HepG2 (cell line): ENCODE results near the gene CERS1. TPM values are rescaled to one million over a fixed set of nuclear protein-coding genes. Genes with fewer than 3 reads are reported as not detected.

ENCODE experiments used
- ATAC-seq: fragments of 200-7000 bp; cut with Tn5 transposase; 3 replicates; pipeline ENCODE4 v1.9.1; 2020; ENCODE audit warnings: mild to moderate bottlenecking, moderate library complexity
- BruUV-seq: library from RNA; stranded (reverse); fragments of 400-500 nt; replicated peaks from 2 replicates; lab custom pipeline; 2021; lab: Mats Ljungman, UMichigan
- CTCF ChIA-PET: fragments of 300-600 bp; formaldehyde crosslinking; extraction: SDS; loops from one replicate; lab custom pipeline; 2021; ENCODE audit warnings: low total read pairs, inconsistent platforms, low intra/inter-chr PET ratio; lab: Yijun Ruan, JAX
- POLR2A ChIA-PET: fragments of 350-600 bp; sonication (Branson Sonifier 250); formaldehyde crosslinking; loops from one replicate; lab custom pipeline; 2020; ENCODE audit warnings: antibody characterized with exemption, inconsistent platforms; lab: Yijun Ruan, JAX
- DNase-seq: peaks from one replicate; pipeline ENCODE4 v3.0.0-alpha.2; 2015; ENCODE audit warnings: low spot score
- FAIRE-seq: peaks from 3 replicates; lab custom pipeline; 2011; peaks lifted over from hg19 to GRCh38; lab: Jason Lieb, UNC
- H2AFZ ChIP-seq: one replicate; pipeline ENCODE4 v1.6.1; 2011; ENCODE audit warnings: low read length, inconsistent platforms
- H3K27ac ChIP-seq: fragments of 300-600 bp; 3 replicates; pipeline ENCODE4 v1.8.0; 2011; ENCODE audit warnings: mixed run types, mild to moderate bottlenecking, mixed read lengths, low read length, inconsistent platforms; ENCODE audit not compliant: insufficient read depth; ENCODE audit errors: extremely low read length
- H3K27me3 ChIP-seq, 2 experiments: fragments of 200-600 bp in 1 of 2; 2 replicates in 1 of 2; 3 replicates in 1 of 2; pipeline versions ENCODE4 v1.6.0 to v1.8.0; 2011; ENCODE audit warnings: low read length in 2 of 2, mild to moderate bottlenecking in 2 of 2, moderate library complexity in 2 of 2, inconsistent platforms in 1 of 2; ENCODE audit not compliant: insufficient read depth in 2 of 2, control insufficient read depth in 1 of 2
- H3K36me3 ChIP-seq, 2 experiments: fragments of 200-600 bp in 1 of 2; replicated peaks in 1 of 2; 2 replicates in 1 of 2; 3 replicates in 1 of 2; pipeline versions ENCODE4 v1.5.1 to v1.8.0; 2011; ENCODE audit warnings: low read length in 2 of 2, inconsistent platforms in 1 of 2; ENCODE audit not compliant: insufficient read depth in 2 of 2, control insufficient read depth in 1 of 2
- H3K4me1 ChIP-seq: 2 replicates; pipeline ENCODE4 v1.5.1; 2012; ENCODE audit warnings: low read length, inconsistent platforms; ENCODE audit not compliant: insufficient read depth
- H3K4me2 ChIP-seq: 2 replicates; pipeline ENCODE4 v1.6.0; 2011; ENCODE audit warnings: low read depth, low read length, inconsistent platforms
- H3K4me3 ChIP-seq, 3 experiments: fragments of 200-600 bp in 1 of 3; sonication (generic), shearing (Covaris generic) in 1 of 3; replicated peaks in 1 of 3; 2 replicates each; pipeline ENCODE4 v1.5.1; 2011 to 2016; ENCODE audit warnings: low read length in 3 of 3, inconsistent platforms in 2 of 3, low read depth in 2 of 3, mild to moderate bottlenecking in 2 of 3, control low read depth in 1 of 3, mixed read lengths in 1 of 3; ENCODE audit not compliant: insufficient read depth in 1 of 3
- H3K79me2 ChIP-seq: one replicate; pipeline ENCODE4 v1.6.1; 2011; ENCODE audit warnings: low read length, inconsistent platforms; ENCODE audit not compliant: insufficient read depth
- H3K9ac ChIP-seq: 2 replicates; pipeline ENCODE4 v1.6.0; 2011; ENCODE audit warnings: mild to moderate bottlenecking, low read depth, low read length, inconsistent platforms; ENCODE audit not compliant: insufficient read depth
- H3K9me3 ChIP-seq: 2 replicates; pipeline ENCODE4 v1.5.1; 2012; ENCODE audit warnings: mild to moderate bottlenecking, low read length
- H4K20me1 ChIP-seq: 2 replicates; pipeline ENCODE4 v1.6.0; 2011; ENCODE audit warnings: inconsistent platforms, mild to moderate bottlenecking, low read length, moderate library complexity; ENCODE audit not compliant: insufficient read depth
- CSRNP2 ChIP-seq: sonication (generic); formaldehyde crosslinking; conservative IDR thresholded peaks from 2 replicates; pipeline ENCODE4 v1.8.0; 2022; ENCODE audit warnings: low read depth, missing genetic modification reagents
- KLF12 ChIP-seq: sonication (generic); formaldehyde crosslinking; IDR thresholded peaks from 2 replicates; pipeline ENCODE4 v1.4.0; 2020; ENCODE audit warnings: missing genetic modification reagents, borderline replicate concordance
- NFE2 ChIP-seq: sonication (generic); formaldehyde crosslinking; IDR thresholded peaks from 2 replicates; pipeline ENCODE4 v1.4.0; 2020; ENCODE audit warnings: missing genetic modification reagents
- SIX4 ChIP-seq: sonication (generic); formaldehyde crosslinking; IDR thresholded peaks from 2 replicates; pipeline ENCODE4 v1.4.0; 2020; ENCODE audit warnings: missing genetic modification reagents
- SNRNP70 ChIP-seq: fragments of 200-400 bp; formaldehyde crosslinking; IDR thresholded peaks from 2 replicates; pipeline ENCODE4 v1.6.1; 2017; ENCODE audit warnings: mild to moderate bottlenecking, low read depth, low read length, moderate library complexity
- ZBTB40 ChIP-seq, 2 experiments: fragments of 450-650 bp in 1 of 2; sonication (generic) in 1 of 2; formaldehyde crosslinking in 1 of 2; IDR thresholded peaks; 2 replicates each; pipeline versions ENCODE4 v1.6.1 to v1.8.0; 2016 to 2022; ENCODE audit warnings: antibody characterized with exemption in 1 of 2, mild to moderate bottlenecking in 1 of 2, missing genetic modification reagents in 1 of 2
- ZNF280B ChIP-seq: sonication (generic); formaldehyde crosslinking; IDR thresholded peaks from 2 replicates; pipeline ENCODE4 v1.5.0; 2020; ENCODE audit warnings: missing genetic modification reagents, mild to moderate bottlenecking, borderline replicate concordance
- ZNF354B ChIP-seq: sonication (generic); formaldehyde crosslinking; IDR thresholded peaks from 2 replicates; pipeline ENCODE4 v1.8.0; 2022; ENCODE audit warnings: mild to moderate bottlenecking, missing genetic modification reagents
- ZNF576 ChIP-seq: sonication (generic); formaldehyde crosslinking; IDR thresholded peaks from 2 replicates; pipeline ENCODE4 v1.4.0; 2020; ENCODE audit warnings: mild to moderate bottlenecking, missing genetic modification reagents
- WGBS: methylation state at CpG from one replicate; pipeline ENCODE4 v1.1.6; 2017; ENCODE audit warnings: low lambda C conversion rate; 5-methylcytosine and 5-hydroxymethylcytosine counted together
- in situ Hi-C: cut with HindIII; loops from 2 replicates; pipeline ENCODE4 v1.10.0; 2017; ENCODE audit warnings: low pct_unique_long_range_greater_than_20kb; ENCODE audit not compliant: extremely low pct_ligation_motif_present
- intact Hi-C: fragments of 100-400 bp; cut with micrococcal nuclease; formaldehyde crosslinking; loops from one replicate; pipeline ENCODE4 v1.10.0; 2022; ENCODE audit not compliant: unreplicated experiment
- polyA plus RNA-seq, 8 experiments: library from polyadenylated mRNA; depleted of rRNA in 3 of 8; stranded (reverse) in 7 of 8; unstranded in 1 of 8; fragments of >200 nt; fragmentation: Illumina TruSeq in 4 of 8; extraction: Trizol in 4 of 8; gene quantifications; 2 replicates each; pipeline versions ENCODE4 v1.2.1 to v1.2.3, GENCODE V29; 2011 to 2016; ENCODE audit warnings: low read depth in 4 of 8, missing spikeins in 1 of 8, mixed read lengths in 1 of 8; ENCODE audit not compliant: insufficient read depth in 1 of 8
- total RNA-seq, 5 experiments: library from RNA; depleted of rRNA; stranded (reverse); fragments of >200 nt; fragmentation: Illumina TruSeq; extraction: Trizol; gene quantifications; 2 replicates each; pipeline ENCODE4 v1.2.3, GENCODE V29; 2016; ENCODE audit warnings: low read depth in 1 of 5

The CERS1 gene
- total and polyA plus RNA-seq, 2 of the 13 experiments (the other 11 are each of a cell fraction or from before 2014, with no cell fraction given) = 4.6 to 9.8 TPM

GRCh38 chr19:18919086-18919899 is 23.3 kb upstream of the CERS1 start, which contains the start of the genes COPE and DDX49:
COPE (minus strand) TSS chr19:18919387; CDS start chr19:18919348, 39 bp downstream.
DDX49 (plus strand) TSS chr19:18919715; CDS start chr19:18919742, 27 bp downstream.
- CTCF ChIA-PET = no interaction called here
- peak; percentile 100 for FAIRE-seq
- TF ChIP-seq ZBTB40 (IDR thresholded peaks at IDR 0.05) (peak; percentile 81), ZBTB40 (CRISPR knock-in tag; IDR thresholded peaks at IDR 0.05) (peak; percentile 61; the same call in 1 of the 2 replicates), ZNF576 (CRISPR knock-in tag) (no peak), SNRNP70 (no peak), KLF12 (CRISPR knock-in tag) (no peak), ZNF354B (CRISPR knock-in tag) (no peak), ZNF280B (CRISPR knock-in tag) (no peak; the same call in 1 of the 2 replicates), NFE2 (no peak), CSRNP2 (CRISPR knock-in tag) (no peak), SIX4 (0 out of 2 replicates have a peak, but pooled peaks have one; percentile 27)

More at GRCh38 chr19:18919086-18919899, 23.3 kb upstream of the CERS1 start, which contains the start of the genes COPE and DDX49:
- peak within 1 kb of the TSS; percentile 79 to 100 (median 97) for H3K4me3 ChIP-seq
- under 1% methylated on average over 25 of the region's 72 CpGs for WGBS
- H3K36me3 ChIP-seq = peaks cover 12 to 32% of the 10 kb centered on the region in 2 experiments
- ATAC-seq (peak; percentile 95), DNase-seq (peak; percentile 100)
- POLR2A ChIA-PET = interaction anchor here (0.7 to 2.1 kb wide), 23 partner anchors 8 to 362 kb away, joined by 3 to 17 read pairs (median 4); partner anchors contain the start of genes CERS1 and UPF1
- peaks cover 45% of the 10 kb centered on the region for H3K79me2 ChIP-seq
- in situ Hi-C loops (no loop called here), intact Hi-C loops (no loop called here)
- peaks cover 28% of the 10 kb centered on the region; the same call in 1 of the 2 replicates for H4K20me1 ChIP-seq
- no peaks in the 10 kb centered on the region; a peak in 1 of 5 replicates for H3K27me3 ChIP-seq
- peaks cover 35% of the 10 kb centered on the region for H3K4me1 ChIP-seq
- H3K9ac ChIP-seq = peak within 1 kb of the TSS; percentile 96
- peak within 1 kb of the TSS; percentile 85 for H3K27ac ChIP-seq
- peak within 1 kb of the TSS; percentile 100 for H3K4me2 ChIP-seq
- BruUV-seq = no TSS peak
- H3K9me3 ChIP-seq = no peaks in the 10 kb centered on the region
- H2AFZ ChIP-seq = peak within 1 kb of the TSS; percentile 66
